Measurements from ENCODE around the gene LHX6. TPM values are rescaled to one million over a fixed set of nuclear protein-coding genes. Genes with fewer than 3 reads are reported as not detected.

The LHX6 gene
- 0.32 to 0.39 TPM (median 0.38 TPM) in 5 replicates for total RNA-seq (2022; extraction: Qiagen RNA extraction; ENCODE audit: low read depth)

GRCh38 chr9:122228568-122229484 lies at the start of gene LHX6:
Gene LHX6, minus strand, starts transcription at chr9:122228957. Its CDS starts 217 bp downstream, at chr9:122228740.

GRCh38 chr9:122264360-122265148 lies 35.8 kb upstream of the LHX6 start, which contains the start of the genes MRRF and RBM18:
Gene MRRF, plus strand, starts transcription at chr9:122264882. Its CDS starts 6,010 bp downstream, at chr9:122270892.
Gene RBM18, minus strand, starts transcription at chr9:122264840. Its CDS starts 3,348 bp downstream, at chr9:122261492.

GRCh38 chr9:122159026-122159924 lies 69.5 kb downstream of the LHX6 start, which contains the start of the genes MORN5 and NDUFA8:
Gene MORN5, plus strand, starts transcription at chr9:122159908. Its CDS starts 65 bp downstream, at chr9:122159973.
Gene NDUFA8, minus strand, starts transcription at chr9:122159779. Its CDS starts 102 bp downstream, at chr9:122159677.

Other genes with a start within 250 kb of the LHX6 start
- 3.1 to 4.5 TPM (median 3.8 TPM) in 5 replicates for gene TTLL11, start 135.6 kb downstream of the LHX6 start, total RNA-seq (2022; extraction: Qiagen RNA extraction; ENCODE audit: low read depth)
- gene NDUFA8, start 69.2 kb downstream of the LHX6 start, total RNA-seq (2022; extraction: Qiagen RNA extraction; ENCODE audit: low read depth) = 92.7 to 120 TPM (median 101 TPM) in 5 replicates
- not detected in 5 replicates for gene MORN5, start 69.0 kb downstream of the LHX6 start, total RNA-seq (2022; extraction: Qiagen RNA extraction; ENCODE audit: low read depth)
- 15.7 to 21.9 TPM (median 20.3 TPM) in 5 replicates for gene RBM18, start 35.9 kb upstream of the LHX6 start, total RNA-seq (2022; extraction: Qiagen RNA extraction; ENCODE audit: low read depth)
- 60.3 to 76.2 TPM (median 68.9 TPM) in 5 replicates for gene MRRF, start 35.9 kb upstream of the LHX6 start, total RNA-seq (2022; extraction: Qiagen RNA extraction; ENCODE audit: low read depth)
- gene PTGS1, start 142.1 kb upstream of the LHX6 start, total RNA-seq (2022; extraction: Qiagen RNA extraction; ENCODE audit: low read depth) = 0.96 to 1.5 TPM (median 1.3 TPM) in 5 replicates
- not detected in 5 replicates for gene OR1J1, start 249.0 kb upstream of the LHX6 start, total RNA-seq (2022; extraction: Qiagen RNA extraction; ENCODE audit: low read depth)

Measured in A549 treated with RU486 at 1 μM for 4 hours (cell line).